Measurements from ENCODE around the gene ELMO1.

Gene ELMO1

DNA sequence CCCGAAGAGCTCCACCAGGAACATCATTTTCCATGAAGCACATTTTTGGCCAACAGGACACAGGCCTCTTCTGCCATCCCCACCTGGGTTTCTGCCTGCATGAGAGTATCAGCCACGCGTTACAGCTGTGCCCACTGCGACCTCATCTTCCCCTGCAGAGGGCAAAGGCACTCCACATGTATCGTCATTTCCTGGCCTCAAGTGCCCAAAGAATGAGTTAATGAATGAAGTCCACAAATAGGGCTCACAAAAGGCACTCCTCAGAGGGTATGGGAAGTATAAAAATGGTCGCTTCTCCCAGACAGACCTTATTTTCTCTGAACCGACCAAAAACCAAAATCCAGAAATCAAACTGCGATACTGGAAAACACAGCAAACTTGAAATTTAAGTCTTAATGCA is 18.5 kb downstream of the ELMO1 start:
- DNase-seq: no peak

GRCh38 chr7:37429435-37429791 is 19.3 kb downstream of the ELMO1 start:
- no peak for DNase-seq

GRCh38 chr7:37428681-37429434 is 19.8 kb downstream of the ELMO1 start:
- no peak for DNase-seq

DNA sequence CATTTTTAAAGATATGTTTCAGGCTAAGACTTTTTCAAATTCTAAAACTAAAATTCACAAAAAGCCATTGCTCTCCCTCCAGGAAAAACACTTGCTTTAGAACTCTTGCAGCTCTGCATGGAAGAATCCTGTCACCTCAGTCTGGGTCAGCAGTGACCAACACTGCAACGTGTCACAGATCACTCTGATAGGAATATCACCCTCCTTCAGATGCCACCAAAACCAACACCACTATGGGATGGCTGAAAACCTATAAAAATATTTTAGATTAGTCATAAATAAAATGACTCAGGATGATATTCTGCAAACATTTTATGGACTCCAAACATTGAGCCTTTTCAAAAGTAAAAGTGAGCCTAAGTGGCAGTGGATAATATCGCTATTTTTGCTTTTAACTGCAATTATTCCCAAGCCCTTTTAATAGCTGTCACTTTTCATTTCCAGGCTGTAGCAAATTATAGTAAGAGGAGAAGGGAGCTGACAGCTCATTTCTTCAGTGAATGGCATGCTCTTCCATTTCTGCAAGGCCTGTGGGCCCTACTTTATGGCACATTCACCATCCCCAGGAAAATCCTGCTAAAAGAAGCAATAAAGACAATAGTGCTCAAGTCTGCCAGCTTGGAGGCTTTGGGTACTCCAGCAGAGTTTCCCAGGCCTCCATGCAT is 21.3 kb downstream of the ELMO1 start:
- no peak for DNase-seq

- DNase-seq: peak; percentile 37 to 53
Measured at GRCh38 chr7:37425498-37425897, 23.2 kb downstream of the ELMO1 start.

GRCh38 chr7:37424995-37425394 is 23.7 kb downstream of the ELMO1 start:
- no peak for DNase-seq

- DNase-seq: no peak
Measured at GRCh38 chr7:37424521-37424920, 24.1 kb downstream of the ELMO1 start.

- DNase-seq: no peak
Measured at GRCh38 chr7:37421861-37422500, 26.7 kb downstream of the ELMO1 start.

GRCh38 chr7:37420946-37421695 is 27.5 kb downstream of the ELMO1 start:
- DNase-seq: peak; percentile 82 to 87

DNA sequence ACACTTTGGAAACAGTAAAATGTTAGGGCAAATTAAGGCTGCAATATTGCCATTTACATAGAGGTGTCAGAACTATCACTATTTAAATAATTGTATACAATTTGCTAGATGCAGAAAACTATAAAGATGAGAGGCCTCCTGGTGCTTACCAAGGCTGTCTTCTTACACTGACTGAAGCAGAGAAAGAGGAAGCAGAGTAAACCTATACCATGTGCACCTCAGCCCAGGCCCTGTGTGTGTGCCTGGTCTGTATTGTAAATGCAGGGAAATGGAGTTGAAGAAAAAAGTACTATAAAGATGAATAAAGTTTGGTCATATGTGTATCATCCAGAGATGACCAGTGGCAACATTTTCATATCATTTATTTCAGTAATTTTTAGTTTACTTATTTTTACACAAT is 29.2 kb downstream of the ELMO1 start:
- DNase-seq: peak; percentile 72 to 87

DNA sequence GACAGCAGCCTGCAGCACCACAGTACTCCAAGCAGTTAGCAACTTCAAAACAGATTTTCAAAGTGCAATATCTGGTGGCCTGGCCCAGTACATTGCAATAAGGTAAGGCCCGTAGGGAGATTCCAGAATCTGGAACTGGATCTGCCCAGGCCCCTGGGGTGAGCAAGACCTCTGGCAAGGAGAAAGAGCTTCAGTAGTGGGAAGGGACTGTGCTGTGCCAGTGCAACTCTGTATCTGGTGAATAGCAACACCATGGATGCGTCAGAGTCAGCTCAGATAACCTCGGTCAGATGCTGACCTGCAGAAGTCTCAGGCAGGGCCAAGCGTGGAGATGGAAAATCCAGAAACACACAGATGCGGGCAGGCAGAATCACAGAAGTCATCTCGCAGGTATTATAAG is 30.3 kb downstream of the ELMO1 start:
- DNase-seq: no peak

DNA sequence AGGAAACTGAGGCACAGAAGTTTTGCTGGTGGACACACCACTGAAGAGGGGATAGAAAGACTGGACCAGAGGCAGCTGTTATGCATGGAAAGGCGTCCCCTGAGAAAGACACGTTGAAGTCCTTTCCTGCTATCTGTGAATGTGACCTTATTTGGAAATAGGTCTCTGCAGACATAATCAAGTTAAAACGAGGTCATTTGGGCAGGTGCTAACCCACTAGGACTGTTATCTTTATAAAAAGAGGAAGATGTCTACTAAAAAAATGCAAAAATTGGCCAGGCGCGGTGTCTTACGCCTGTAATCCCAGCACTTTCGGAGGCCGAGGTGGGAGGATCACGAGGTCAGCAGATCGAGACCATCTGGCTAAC is 31.6 kb downstream of the ELMO1 start:
- no peak for DNase-seq

DNA sequence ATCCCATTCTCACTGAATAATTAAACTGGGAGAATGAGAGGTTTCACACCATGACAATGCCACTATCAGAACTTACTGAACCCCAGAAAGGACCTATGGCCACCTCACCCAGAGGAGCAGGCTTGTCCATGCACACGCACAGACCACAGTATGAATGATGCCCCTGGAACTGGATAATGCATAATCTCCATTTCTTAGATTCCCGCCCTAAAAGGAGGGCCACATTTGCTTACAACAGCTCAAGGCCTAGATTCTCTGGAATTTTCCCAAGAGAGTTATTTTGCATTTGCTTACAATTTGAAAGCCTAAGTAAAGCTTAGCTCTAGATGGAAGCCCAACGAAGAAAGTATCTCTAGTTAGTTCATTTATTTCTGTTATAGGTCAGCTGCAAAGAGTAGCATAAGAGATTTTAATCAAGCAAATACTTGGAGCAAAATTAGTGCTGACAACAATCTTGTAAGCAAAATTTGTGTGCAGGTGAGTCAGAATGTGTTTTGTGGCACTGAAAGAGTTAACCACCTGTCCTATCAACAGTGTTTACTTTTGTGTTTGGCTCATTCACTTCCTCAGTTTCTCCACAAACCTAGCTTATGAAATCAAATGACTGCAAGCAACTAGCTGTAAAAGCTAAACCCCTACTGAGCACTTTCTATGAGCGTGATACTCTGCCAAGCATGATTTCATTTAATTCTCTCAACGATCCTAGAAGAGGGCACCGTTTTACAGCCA is 32.1 kb downstream of the ELMO1 start:
- peak; percentile 54 to 57 for DNase-seq

- no peak for DNase-seq
Measured at GRCh38 chr7:37415629-37416028, 33.0 kb downstream of the ELMO1 start.

- DNase-seq: no peak
Measured at GRCh38 chr7:37414352-37414983, 34.2 kb downstream of the ELMO1 start.

DNA sequence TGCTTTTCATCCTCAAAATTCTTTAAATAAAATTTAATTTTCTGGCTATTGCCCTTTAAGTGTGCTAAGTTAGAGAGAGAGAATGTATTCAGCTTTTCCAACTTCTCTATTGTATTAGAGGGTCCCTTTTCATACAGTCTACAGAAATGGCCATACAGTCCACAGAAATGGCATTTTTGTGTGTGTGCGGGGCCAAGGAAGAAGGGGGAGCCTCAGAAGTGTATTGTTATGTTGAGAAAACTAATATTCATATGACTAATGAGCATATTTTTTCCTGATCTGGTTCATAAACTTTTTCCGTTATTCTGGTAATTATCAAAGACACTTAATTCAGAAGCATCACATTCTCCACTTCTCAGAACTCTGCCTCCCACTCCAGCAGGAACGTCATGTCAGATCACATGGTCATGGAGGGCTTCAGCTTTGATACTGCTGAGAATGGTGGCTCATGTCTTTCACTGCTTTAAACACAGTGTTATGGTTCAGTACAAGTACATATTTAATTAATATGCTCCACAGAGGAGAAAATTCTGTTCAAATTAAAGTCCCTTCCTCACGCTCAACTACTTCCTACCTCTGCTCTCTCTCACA is 37.1 kb downstream of the ELMO1 start:
- no peak for DNase-seq

DNA sequence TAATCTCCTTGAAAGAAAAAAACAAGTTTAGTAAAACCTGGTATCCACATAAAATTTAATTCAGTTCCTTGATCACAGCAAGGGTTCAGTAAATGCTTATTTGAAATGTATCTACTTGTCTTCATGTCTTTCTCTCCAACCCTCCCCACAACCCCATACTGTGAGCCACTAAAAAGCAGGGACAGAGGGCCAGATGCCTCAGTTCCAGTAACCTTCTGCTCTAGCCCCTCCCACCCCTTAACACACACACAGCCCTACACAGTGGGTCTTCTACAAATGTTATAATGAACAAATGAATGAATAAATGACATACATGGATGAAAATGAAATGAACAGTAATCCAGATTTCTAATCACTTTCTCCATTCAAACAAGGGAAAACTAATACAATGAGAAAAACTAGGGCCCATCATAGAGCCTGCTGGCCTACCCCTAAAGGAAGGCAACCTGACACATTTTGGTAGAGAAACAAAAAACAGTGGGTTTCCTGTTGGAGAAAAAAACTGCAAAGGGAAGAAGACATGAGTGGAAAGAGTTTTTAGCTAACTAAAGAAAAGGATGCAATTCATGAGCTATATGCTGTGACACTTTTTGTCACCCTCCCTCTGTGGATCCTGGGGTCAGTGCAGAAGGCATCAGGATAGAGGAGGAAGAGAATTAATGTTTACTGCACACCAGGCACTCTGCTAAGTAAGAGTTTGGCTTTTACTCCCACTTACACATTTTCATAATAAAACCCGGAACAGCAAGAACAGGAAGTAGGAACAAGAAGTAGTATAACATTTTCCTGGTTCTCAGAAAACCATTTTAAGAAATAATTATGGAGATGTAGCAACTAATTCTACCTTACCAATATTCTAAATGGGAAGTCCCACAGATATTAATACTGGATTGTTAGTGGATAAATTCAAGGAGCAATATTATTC is 38.1 kb downstream of the ELMO1 start:
- DNase-seq: peak; percentile 69 to 74

GRCh38 chr7:37409461-37409860 is 39.2 kb downstream of the ELMO1 start:
- DNase-seq: no peak

DNA sequence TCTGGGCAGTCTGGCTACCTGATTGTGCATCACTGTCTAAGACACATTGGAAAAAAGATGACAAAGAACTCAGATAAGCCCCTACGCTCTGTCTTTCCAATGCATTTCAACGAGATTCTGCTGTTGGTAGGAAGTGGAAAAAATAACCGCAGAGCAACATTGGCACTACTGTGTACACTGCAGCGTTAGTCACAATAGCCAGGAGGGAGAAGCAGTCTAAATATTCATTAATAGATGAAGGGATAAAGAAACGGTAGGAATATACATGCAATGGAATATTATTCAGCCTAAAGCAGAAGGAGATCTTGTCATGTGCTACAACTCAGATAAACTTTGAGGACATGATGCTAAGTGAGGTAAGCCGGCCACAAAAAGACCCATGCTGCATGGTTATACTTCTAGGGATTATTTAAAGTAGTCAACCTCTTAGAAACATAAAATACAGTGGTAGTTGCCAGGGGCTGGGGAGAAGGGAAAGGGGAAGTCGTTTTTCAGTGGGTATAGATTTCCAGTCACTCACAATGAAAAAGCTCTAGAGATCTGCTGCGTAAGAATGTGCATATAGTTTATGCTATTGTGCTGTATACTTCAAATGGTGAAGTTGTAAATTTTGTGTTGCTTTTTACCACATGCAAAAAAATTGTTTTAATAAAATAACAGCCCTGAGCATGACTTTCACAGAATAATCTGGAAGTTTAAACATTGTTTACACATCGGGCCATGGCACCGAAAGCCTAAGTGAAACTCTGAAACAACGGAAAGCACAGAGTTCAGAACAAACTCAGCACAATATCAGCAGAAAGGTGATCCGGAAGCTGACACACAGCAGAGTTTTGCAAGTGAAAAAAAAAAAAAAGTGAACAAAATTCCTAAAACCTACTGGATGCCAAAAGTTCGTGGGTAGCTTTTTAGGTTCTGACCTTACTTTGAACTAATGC is 40.1 kb downstream of the ELMO1 start:
- peak; percentile 90 to 92 for DNase-seq

Measured in Kasumi-1 (cell line).